Endothelial cell (in vitro differentiated cells): ENCODE measurements around the gene SLAMF9. TPM values are rescaled to one million over a fixed set of nuclear protein-coding genes. Genes with fewer than 3 reads are reported as not detected.

Experiments
- DNase-seq: peaks from one replicate; pipeline ENCODE4 v3.0.0; 2021; ENCODE audit warnings: low spot score
- H3K27ac Mint-ChIP-seq: one replicate; pipeline ENCODE4 v1.8.0; 2021; ENCODE audit warnings: mixed read lengths, inconsistent platforms; ENCODE audit not compliant: unreplicated experiment
- H3K27me3 Mint-ChIP-seq: one replicate; pipeline ENCODE4 v1.8.0; 2021; ENCODE audit warnings: mild to moderate bottlenecking, moderate library complexity, mixed read lengths, inconsistent platforms; ENCODE audit not compliant: unreplicated experiment
- H3K36me3 Mint-ChIP-seq: one replicate; pipeline ENCODE4 v1.8.0; 2021; ENCODE audit warnings: mild to moderate bottlenecking, low read depth, mixed read lengths, inconsistent platforms; ENCODE audit not compliant: unreplicated experiment
- H3K4me1 Mint-ChIP-seq: one replicate; pipeline ENCODE4 v1.8.0; 2021; ENCODE audit warnings: mild to moderate bottlenecking, mixed read lengths, inconsistent platforms; ENCODE audit not compliant: unreplicated experiment
- H3K4me3 Mint-ChIP-seq: one replicate; pipeline ENCODE4 v1.8.0; 2021; ENCODE audit warnings: mild to moderate bottlenecking, mixed read lengths, inconsistent platforms; ENCODE audit not compliant: unreplicated experiment
- H3K9me3 Mint-ChIP-seq: one replicate; pipeline ENCODE4 v1.8.0; 2021; ENCODE audit warnings: mixed read lengths, inconsistent platforms; ENCODE audit not compliant: unreplicated experiment
- total RNA-seq: library from RNA; stranded (reverse); fragmentation: NEBNext Ultra II Directional; extraction: Animal tissue kit (Norgen Biotek cat#: 25700); gene quantifications from one replicate; pipeline ENCODE4 v1.2.1, GENCODE V29; 2021; ENCODE audit not compliant: unreplicated experiment
- TF ChIP-seq, protein P1 (sequence below): fragments of 200-600 bp; sonication (generic); IDR thresholded peaks from one replicate; pipeline ENCODE4 v1.5.0; 2021; ENCODE audit warnings: antibody characterized with exemption; ENCODE audit not compliant: unreplicated experiment

SLAMF9 gene
- total RNA-seq, 1 donor from 2014 or later = not detected

DNA sequence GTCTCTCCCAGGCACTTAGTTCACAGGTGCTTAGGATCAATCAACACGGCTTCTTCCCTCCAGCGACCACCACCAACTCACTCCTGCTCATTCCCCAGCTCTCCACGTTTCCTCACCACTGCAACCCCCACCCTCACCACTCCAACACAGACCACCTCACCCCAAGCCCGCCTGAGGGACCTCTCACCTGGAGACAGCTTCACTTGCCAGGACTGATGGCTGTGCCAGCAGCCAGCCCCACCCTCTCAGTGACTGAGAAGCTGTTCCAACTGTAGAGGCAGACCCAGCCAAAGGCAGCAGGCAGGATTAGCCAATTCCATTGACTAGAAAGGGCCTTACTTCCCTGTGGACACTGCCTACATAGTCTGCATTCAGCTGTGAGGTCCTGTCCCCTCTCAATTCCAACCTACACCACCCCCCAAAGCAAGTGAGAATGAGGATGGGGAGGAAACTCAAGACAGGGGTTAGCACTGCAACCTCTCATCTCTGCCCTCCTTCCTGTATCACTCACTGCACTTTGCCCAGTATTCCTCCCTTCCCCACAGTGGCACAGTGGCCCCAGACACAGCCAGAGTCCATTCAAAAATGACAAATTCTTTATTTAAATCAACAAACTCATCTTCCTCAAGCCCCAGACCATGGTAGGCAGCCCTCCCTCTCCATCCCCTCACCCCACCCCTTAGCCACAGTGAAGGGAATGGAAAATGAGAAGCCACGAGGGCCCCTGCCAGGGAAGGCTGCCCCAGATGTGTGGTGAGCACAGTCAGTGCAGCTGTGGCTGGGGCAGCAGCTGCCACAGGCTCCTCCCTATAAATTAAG lies 36.3 kb downstream of the SLAMF9 start:
- peaks cover 26% of the 10 kb centered on the region for H3K4me1 Mint-ChIP-seq
- TF ChIP-seq, protein P1, sequence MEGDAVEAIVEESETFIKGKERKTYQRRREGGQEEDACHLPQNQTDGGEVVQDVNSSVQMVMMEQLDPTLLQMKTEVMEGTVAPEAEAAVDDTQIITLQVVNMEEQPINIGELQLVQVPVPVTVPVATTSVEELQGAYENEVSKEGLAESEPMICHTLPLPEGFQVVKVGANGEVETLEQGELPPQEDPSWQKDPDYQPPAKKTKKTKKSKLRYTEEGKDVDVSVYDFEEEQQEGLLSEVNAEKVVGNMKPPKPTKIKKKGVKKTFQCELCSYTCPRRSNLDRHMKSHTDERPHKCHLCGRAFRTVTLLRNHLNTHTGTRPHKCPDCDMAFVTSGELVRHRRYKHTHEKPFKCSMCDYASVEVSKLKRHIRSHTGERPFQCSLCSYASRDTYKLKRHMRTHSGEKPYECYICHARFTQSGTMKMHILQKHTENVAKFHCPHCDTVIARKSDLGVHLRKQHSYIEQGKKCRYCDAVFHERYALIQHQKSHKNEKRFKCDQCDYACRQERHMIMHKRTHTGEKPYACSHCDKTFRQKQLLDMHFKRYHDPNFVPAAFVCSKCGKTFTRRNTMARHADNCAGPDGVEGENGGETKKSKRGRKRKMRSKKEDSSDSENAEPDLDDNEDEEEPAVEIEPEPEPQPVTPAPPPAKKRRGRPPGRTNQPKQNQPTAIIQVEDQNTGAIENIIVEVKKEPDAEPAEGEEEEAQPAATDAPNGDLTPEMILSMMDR = no peak
- DNase-seq = no peak
- H3K4me3 Mint-ChIP-seq = peak overlapping the region; percentile 52
- no peaks in the 10 kb centered on the region for H3K9me3 Mint-ChIP-seq
- peak overlapping the region; percentile 52 for H3K27ac Mint-ChIP-seq
- H3K36me3 Mint-ChIP-seq = peaks cover 50% of the 10 kb centered on the region
- H3K27me3 Mint-ChIP-seq = peaks cover 25% of the 10 kb centered on the region

DNA sequence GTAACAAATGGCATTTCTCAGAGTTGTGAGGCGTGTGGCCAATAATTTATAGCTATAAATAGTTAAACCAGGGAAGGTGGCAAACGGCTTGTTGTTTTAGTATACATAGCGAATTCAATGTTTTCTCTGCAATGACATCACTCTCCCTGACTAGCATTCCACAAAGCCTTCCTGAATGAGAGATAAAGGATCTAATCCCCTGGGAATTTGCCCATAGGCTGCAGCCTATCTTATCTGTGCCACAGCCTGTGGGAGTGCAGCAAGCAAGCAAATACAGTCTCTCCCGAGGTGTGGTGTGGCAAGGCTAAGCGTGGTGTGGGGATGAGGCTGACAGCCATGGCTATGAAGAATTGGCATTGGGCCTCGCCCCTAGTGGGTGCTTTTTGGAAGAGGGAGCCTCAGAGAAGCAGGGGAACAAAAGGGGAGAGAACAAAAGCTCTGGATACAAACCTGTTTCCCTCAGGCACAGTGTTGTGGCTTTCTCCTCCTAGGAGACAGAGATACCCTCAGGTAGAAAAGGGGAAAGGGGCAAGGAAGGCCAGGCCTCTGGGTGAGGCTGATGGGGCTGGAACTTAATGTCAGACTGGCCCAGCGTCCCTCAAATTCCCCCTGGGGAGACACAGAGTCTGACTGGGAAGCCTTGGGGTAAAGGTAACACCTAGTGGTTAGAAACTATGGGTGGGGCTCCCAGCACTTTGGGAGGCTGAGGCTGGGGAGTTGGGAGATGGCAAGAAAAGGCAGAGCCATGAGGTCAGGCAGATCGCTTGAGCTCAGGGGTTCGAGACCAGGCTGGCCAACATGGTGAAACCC lies 37.6 kb downstream of the SLAMF9 start:
- TF ChIP-seq, protein P1 = no peak
- Mint-ChIP-seq H3K27me3 (peaks cover 15% of the 10 kb centered on the region), H3K27ac (peak overlapping the region; percentile 86), H3K4me1 (peaks cover 27% of the 10 kb centered on the region), H3K36me3 (peaks cover 45% of the 10 kb centered on the region), H3K4me3 (no peak overlapping the region), H3K9me3 (no peaks in the 10 kb centered on the region)
- DNase-seq = no peak

DNA sequence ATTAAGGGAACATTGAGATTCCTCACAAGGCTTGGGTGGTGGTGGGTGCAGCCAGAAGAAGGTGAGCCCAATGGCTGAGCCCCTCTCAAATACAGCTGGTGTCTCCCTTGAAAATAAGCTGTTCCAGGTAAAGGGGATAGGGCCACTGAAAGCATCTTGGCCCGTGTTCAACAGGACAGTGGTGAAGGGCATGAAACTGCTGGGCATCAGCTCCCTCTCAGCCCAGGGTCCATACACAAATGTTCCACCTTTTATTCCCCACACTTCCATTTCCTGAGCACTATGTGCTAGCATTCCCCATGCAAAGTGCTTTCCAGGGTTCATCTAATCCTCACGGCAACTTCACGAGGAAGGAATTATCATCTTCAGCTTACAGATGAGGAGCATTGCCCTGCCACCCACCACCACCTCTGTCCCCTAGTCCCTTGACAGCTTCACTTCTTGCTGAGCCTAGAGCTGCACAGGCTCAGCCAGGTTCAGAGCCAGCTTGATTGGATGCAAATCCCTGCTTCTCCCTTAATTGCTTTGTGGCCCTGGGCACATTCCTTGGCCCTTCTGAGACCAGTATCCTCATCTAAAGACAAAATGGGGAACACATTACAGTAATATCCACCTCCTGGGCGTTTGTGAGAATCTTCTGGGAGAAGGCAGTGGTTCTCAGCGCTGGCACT lies 38.3 kb downstream of the SLAMF9 start:
- Mint-ChIP-seq H3K9me3 (no peaks in the 10 kb centered on the region), H3K4me1 (peaks cover 35% of the 10 kb centered on the region), H3K36me3 (peaks cover 44% of the 10 kb centered on the region), H3K27ac (peak overlapping the region; percentile 86), H3K27me3 (peaks cover 14% of the 10 kb centered on the region), H3K4me3 (no peak overlapping the region)
- TF ChIP-seq, protein P1 = no peak
- DNase-seq = no peak

DNA sequence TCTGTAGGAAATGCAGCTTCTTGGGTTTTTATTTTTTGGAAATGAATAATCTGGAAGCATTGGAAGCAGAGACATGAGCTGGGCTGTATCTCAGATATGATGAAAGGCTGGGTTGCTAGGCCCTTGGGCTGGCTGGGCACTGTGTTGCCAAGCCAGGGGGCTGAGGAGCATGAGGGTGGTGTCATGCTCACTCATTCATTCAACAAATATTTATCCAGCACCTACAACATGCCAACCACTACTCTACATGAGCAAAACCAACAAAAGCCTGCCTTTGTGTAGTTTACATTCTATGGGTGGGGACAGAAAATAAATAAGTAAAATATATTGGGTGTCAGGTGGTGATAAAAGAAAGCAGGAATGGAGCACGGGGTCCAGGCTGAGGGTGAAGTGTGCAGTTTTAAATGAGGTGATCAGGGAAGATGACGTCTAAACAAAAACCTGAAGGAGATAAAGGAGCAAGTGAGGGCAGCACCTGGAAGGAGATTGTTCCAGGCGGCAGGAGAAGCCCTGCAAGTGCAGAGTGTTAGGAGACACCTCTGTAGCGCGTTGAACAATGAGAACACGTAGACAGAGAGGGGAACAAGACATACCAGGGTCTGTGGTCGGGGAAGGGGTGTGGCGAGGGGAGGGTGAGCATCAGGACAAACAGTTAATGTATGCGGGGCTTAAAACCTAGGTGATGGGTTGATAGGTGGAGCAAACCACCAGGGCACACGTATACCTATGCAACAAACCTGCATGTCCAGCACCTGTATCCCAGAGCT lies 39.6 kb downstream of the SLAMF9 start:
- Mint-ChIP-seq H3K4me3 (no peak overlapping the region), H3K36me3 (peaks cover 32% of the 10 kb centered on the region), H3K27ac (peak overlapping the region; percentile 71)

More for the DNA sequence above, 39.6 kb downstream of the SLAMF9 start:
- no peak for DNase-seq
- Mint-ChIP-seq H3K9me3 (no peaks in the 10 kb centered on the region), H3K27me3 (peaks cover 18% of the 10 kb centered on the region), H3K4me1 (peaks cover 45% of the 10 kb centered on the region)
- TF ChIP-seq, protein P1 = no peak
